H54 (cell line): ENCODE data around the gene MAD1L1.

Experiments
- DNase-seq: peaks from one replicate; pipeline ENCODE4 v3.0.0; 2011; ENCODE audit warnings: low spot score, mixed read lengths; ENCODE audit not compliant: insufficient read length
- FAIRE-seq: peaks from 3 replicates; lab custom pipeline; 2011; peaks lifted over from hg19 to GRCh38; lab: Jason Lieb, UNC
- POLR2A ChIP-seq: IDR thresholded peaks from 2 replicates; pipeline ENCODE4 v1.6.1; 2011; ENCODE audit warnings: low read depth, mild to moderate bottlenecking, low read length

Gene MAD1L1

GRCh38 chr7:2185715-2186114 lies 47.0 kb downstream of the MAD1L1 start:
- TF ChIP-seq POLR2A = no peak
- no peak for FAIRE-seq
- no peak for DNase-seq

- DNase-seq (no peak), FAIRE-seq (no peak)
- no peak for TF ChIP-seq POLR2A
Measured at GRCh38 chr7:2182461-2182860, 50.3 kb downstream of the MAD1L1 start.

- DNase-seq (no peak), FAIRE-seq (no peak)
- TF ChIP-seq POLR2A = no peak
Measured at GRCh38 chr7:2181077-2181854, 51.5 kb downstream of the MAD1L1 start.

GRCh38 chr7:2180081-2180480 lies 52.7 kb downstream of the MAD1L1 start:
- FAIRE-seq (no peak), DNase-seq (no peak)
- TF ChIP-seq POLR2A = no peak

GRCh38 chr7:2175514-2175913 lies 57.2 kb downstream of the MAD1L1 start:
- DNase-seq = peak; percentile 99
- peak; percentile 70 for FAIRE-seq
- TF ChIP-seq POLR2A = no peak

- DNase-seq (no peak), FAIRE-seq (no peak)
Measured at GRCh38 chr7:2175091-2175490, 57.7 kb downstream of the MAD1L1 start.

GRCh38 chr7:2173189-2173827 lies 59.4 kb downstream of the MAD1L1 start:
- FAIRE-seq (no peak), DNase-seq (no peak)
- no peak for TF ChIP-seq POLR2A

More at GRCh38 chr7:2175091-2175490, 57.7 kb downstream of the MAD1L1 start:
- TF ChIP-seq POLR2A = no peak

- FAIRE-seq (no peak), DNase-seq (no peak)
- no peak for TF ChIP-seq POLR2A
Measured at GRCh38 chr7:2172311-2173188, 60.2 kb downstream of the MAD1L1 start.

- no peak for FAIRE-seq
- TF ChIP-seq POLR2A = no peak
- DNase-seq = no peak
Measured at GRCh38 chr7:2171855-2172254, 60.9 kb downstream of the MAD1L1 start.

GRCh38 chr7:2170576-2171521 lies 61.9 kb downstream of the MAD1L1 start:
- no peak for DNase-seq
- no peak for FAIRE-seq
- TF ChIP-seq POLR2A = no peak

GRCh38 chr7:2169923-2170575 lies 62.7 kb downstream of the MAD1L1 start:
- no peak for TF ChIP-seq POLR2A
- FAIRE-seq (no peak), DNase-seq (no peak)

GRCh38 chr7:2168615-2169311 lies 64.0 kb downstream of the MAD1L1 start:
- DNase-seq = no peak
- no peak for FAIRE-seq
- TF ChIP-seq POLR2A = no peak
